Fibroblast of lung (primary cell): ENCODE measurements around the gene RASSF5. TPM values are rescaled to one million over a fixed set of nuclear protein-coding genes. Genes with fewer than 3 reads are reported as not detected.

Source experiments
- DNase-seq, 2 donors: peaks; one replicate each; pipeline versions ENCODE4 v3.0.0 to v3.0.0-alpha.2; 2010; ENCODE audit warnings: low read depth in 2 of 2
- H2AFZ ChIP-seq: 2 replicates; pipeline ENCODE4 v1.5.1; 2012; ENCODE audit warnings: low read length, control low read depth, inconsistent platforms
- H3K27ac ChIP-seq: 2 replicates; pipeline ENCODE4 v1.5.1; 2011; ENCODE audit warnings: low read length, control low read depth; ENCODE audit not compliant: insufficient read depth
- H3K27me3 ChIP-seq: 2 replicates; pipeline ENCODE4 v1.5.1; 2011; ENCODE audit warnings: mild to moderate bottlenecking, low read length; ENCODE audit not compliant: control insufficient read depth, insufficient read depth
- H3K36me3 ChIP-seq: 2 replicates; pipeline ENCODE4 v1.5.1; 2011; ENCODE audit warnings: low read length; ENCODE audit not compliant: control insufficient read depth, insufficient read depth
- H3K4me1 ChIP-seq: 2 replicates; pipeline ENCODE4 v1.5.1; 2011; ENCODE audit warnings: low read length; ENCODE audit not compliant: control insufficient read depth, insufficient read depth; ENCODE audit errors: extremely low read depth
- H3K4me2 ChIP-seq: 2 replicates; pipeline ENCODE4 v1.5.1; 2011; ENCODE audit warnings: low read length, control low read depth; ENCODE audit not compliant: insufficient read depth; ENCODE audit errors: extremely low read depth
- H3K4me3 ChIP-seq, 4 experiments: fragments of 200-600 bp in 1 of 4; sonication (generic) in 1 of 4; replicated peaks in 1 of 4; 2 replicates each; pipeline ENCODE4 v1.5.1; 2011 to 2016; ENCODE audit warnings: low read length in 4 of 4, low read depth in 3 of 4, mild to moderate bottlenecking in 3 of 4, control low read depth in 2 of 4, inconsistent platforms in 1 of 4, mixed read lengths in 1 of 4; ENCODE audit not compliant: insufficient read depth in 1 of 4; ENCODE audit errors: control extremely low read depth in 1 of 4
- H3K79me2 ChIP-seq: 2 replicates; pipeline ENCODE4 v1.5.1; 2012; ENCODE audit warnings: mild to moderate bottlenecking, low read length, inconsistent platforms; ENCODE audit not compliant: control insufficient read depth, insufficient read depth
- H3K9ac ChIP-seq: 2 replicates; pipeline ENCODE4 v1.5.1; 2011; ENCODE audit warnings: mild to moderate bottlenecking, low read length, control low read depth; ENCODE audit not compliant: insufficient read depth
- H3K9me3 ChIP-seq: 2 replicates; pipeline ENCODE4 v1.5.1; 2012; ENCODE audit warnings: low read depth, low read length; ENCODE audit not compliant: control insufficient read depth, insufficient read depth
- H4K20me1 ChIP-seq: 2 replicates; pipeline ENCODE4 v1.5.1; 2011; ENCODE audit warnings: low read length; ENCODE audit not compliant: control insufficient read depth, insufficient read depth; ENCODE audit errors: extremely low read depth
- EZH2 ChIP-seq: IDR thresholded peaks from 2 replicates; pipeline ENCODE4 v1.5.1; 2012; ENCODE audit warnings: low read length, control low read depth, mild to moderate bottlenecking; ENCODE audit errors: missing control alignments
- polyA plus RNA-seq, 2 donors: library from polyadenylated mRNA; depleted of rRNA in 1 of 2; stranded (reverse) in 1 of 2; unstranded in 1 of 2; fragments of >200 nt; gene quantifications; 2 replicates each; pipeline ENCODE4 v1.2.1, GENCODE V29; 2011 to 2012; ENCODE audit warnings: missing spikeins in 1 of 2
- total RNA-seq: library from RNA; depleted of rRNA; stranded (reverse); fragments of >200 nt; gene quantifications from 2 replicates; pipeline ENCODE4 v1.2.1, GENCODE V29; 2014
- TF ChIP-seq, protein P1 (sequence below), 2 donors: IDR thresholded peaks in 1 of 2; conservative IDR thresholded peaks in 1 of 2; 1 replicate in 1 of 2; 2 replicates in 1 of 2; pipeline ENCODE4 v1.5.1; 2011 to 2012; ENCODE audit warnings: low read length in 2 of 2, control low read depth in 1 of 2, inconsistent platforms in 1 of 2, low read depth in 1 of 2, mild to moderate bottlenecking in 1 of 2

RASSF5 gene
- total and polyA plus RNA-seq, 2 donors (not counting 1 experiment from before 2014, with no cell fraction given): 1.3 to 3.0 TPM

DNA sequence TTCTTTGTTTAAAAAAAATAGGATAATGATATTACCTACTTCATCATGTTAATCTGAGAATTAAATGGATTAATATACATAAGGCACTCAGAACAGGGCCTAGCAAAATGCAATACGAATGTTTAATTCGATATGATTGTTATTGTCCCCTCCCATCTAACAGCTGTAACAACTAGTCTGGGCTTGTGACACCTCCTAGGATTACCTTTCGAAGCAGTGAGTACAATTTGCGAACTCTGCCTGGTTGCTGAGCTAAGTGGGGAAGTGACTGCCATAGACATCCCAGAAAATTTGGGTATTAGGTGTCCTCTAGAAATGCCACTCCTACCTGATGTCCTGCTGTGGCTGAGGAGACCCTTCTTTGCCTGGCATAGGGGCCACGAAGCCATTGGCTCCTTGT, 3.0 kb downstream of the RASSF5 start:
- H3K9ac ChIP-seq: no peak overlapping the region
- H3K4me1 ChIP-seq: peaks cover 24% of the 10 kb centered on the region
- no peaks in the 10 kb centered on the region for H3K79me2 ChIP-seq
- H3K4me3 ChIP-seq: no peak overlapping the region
- TF ChIP-seq EZH2: no peak
- TF ChIP-seq, protein P1, sequence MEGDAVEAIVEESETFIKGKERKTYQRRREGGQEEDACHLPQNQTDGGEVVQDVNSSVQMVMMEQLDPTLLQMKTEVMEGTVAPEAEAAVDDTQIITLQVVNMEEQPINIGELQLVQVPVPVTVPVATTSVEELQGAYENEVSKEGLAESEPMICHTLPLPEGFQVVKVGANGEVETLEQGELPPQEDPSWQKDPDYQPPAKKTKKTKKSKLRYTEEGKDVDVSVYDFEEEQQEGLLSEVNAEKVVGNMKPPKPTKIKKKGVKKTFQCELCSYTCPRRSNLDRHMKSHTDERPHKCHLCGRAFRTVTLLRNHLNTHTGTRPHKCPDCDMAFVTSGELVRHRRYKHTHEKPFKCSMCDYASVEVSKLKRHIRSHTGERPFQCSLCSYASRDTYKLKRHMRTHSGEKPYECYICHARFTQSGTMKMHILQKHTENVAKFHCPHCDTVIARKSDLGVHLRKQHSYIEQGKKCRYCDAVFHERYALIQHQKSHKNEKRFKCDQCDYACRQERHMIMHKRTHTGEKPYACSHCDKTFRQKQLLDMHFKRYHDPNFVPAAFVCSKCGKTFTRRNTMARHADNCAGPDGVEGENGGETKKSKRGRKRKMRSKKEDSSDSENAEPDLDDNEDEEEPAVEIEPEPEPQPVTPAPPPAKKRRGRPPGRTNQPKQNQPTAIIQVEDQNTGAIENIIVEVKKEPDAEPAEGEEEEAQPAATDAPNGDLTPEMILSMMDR (conservative IDR thresholded peaks at IDR 0.05 in 1 of 2, IDR thresholded peaks at IDR 0.05 in 1 of 2; ENCODE audit: low read depth in 1 of 2, low read length in 2 of 2): no peak
- H3K27ac ChIP-seq: no peak overlapping the region
- DNase-seq: no peak
- H4K20me1 ChIP-seq: no peaks in the 10 kb centered on the region
- H3K27me3 ChIP-seq: peaks cover 2% of the 10 kb centered on the region
- H3K36me3 ChIP-seq: no peaks in the 10 kb centered on the region
- H2AFZ ChIP-seq: no peak overlapping the region
- no peaks in the 10 kb centered on the region for H3K9me3 ChIP-seq
- no peak overlapping the region for H3K4me2 ChIP-seq

- Histone ChIP-seq H3K27me3 (no peaks in the 10 kb centered on the region), H2AFZ (no peak overlapping the region), H3K9me3 (no peaks in the 10 kb centered on the region), H4K20me1 (no peaks in the 10 kb centered on the region), H3K4me3 (no peak overlapping the region), H3K36me3 (no peaks in the 10 kb centered on the region), H3K4me2 (peak overlapping the region; percentile 63), H3K9ac (no peak overlapping the region), H3K4me1 (peaks cover 24% of the 10 kb centered on the region), H3K79me2 (no peaks in the 10 kb centered on the region), H3K27ac (no peak overlapping the region)
- TF ChIP-seq, protein P1 (conservative IDR thresholded peaks at IDR 0.05 in 1 of 2, IDR thresholded peaks at IDR 0.05 in 1 of 2; ENCODE audit: low read depth in 1 of 2, low read length in 2 of 2): no peak
- no peak for TF ChIP-seq EZH2
- no peak for DNase-seq
Observed at GRCh38 chr1:206511362-206512057, 4.2 kb downstream of the RASSF5 start.

GRCh38 chr1:206512058-206512850, 4.9 kb downstream of the RASSF5 start:
- peak in 1 of 2 donors; percentile 33 for DNase-seq
- Histone ChIP-seq H3K4me2 (peak overlapping the region; percentile 63), H3K27me3 (no peaks in the 10 kb centered on the region), H4K20me1 (no peaks in the 10 kb centered on the region), H3K9me3 (no peaks in the 10 kb centered on the region), H3K4me1 (peaks cover 24% of the 10 kb centered on the region), H3K4me3 (peak overlapping the region in 1 of 4 experiments; percentile 5), H3K9ac (no peak overlapping the region), H3K27ac (no peak overlapping the region), H3K36me3 (no peaks in the 10 kb centered on the region), H3K79me2 (no peaks in the 10 kb centered on the region), H2AFZ (peak overlapping the region; percentile 40)
- TF ChIP-seq, protein P1 (conservative IDR thresholded peaks at IDR 0.05 in 1 of 2, IDR thresholded peaks at IDR 0.05 in 1 of 2; ENCODE audit: low read depth in 1 of 2, low read length in 2 of 2): no peak
- TF ChIP-seq EZH2: no peak
